Neural crest cell (in vitro differentiated cells): ENCODE results near the gene OCA2. TPM values are rescaled to one million over a fixed set of nuclear protein-coding genes. Genes with fewer than 3 reads are reported as not detected.

Experiments used
- DNase-seq: peaks from one replicate; pipeline ENCODE4 v3.0.0; 2021; ENCODE audit warnings: low read depth, mixed read lengths, low spot score
- H3K27ac Mint-ChIP-seq: one replicate; pipeline ENCODE4 v1.8.0; 2021; ENCODE audit warnings: mild to moderate bottlenecking, mixed read lengths; ENCODE audit not compliant: unreplicated experiment
- H3K27me3 Mint-ChIP-seq: 2 replicates; pipeline ENCODE4 v1.8.0; 2021; ENCODE audit warnings: low read depth, mild to moderate bottlenecking, mixed read lengths
- H3K36me3 Mint-ChIP-seq: 2 replicates; pipeline ENCODE4 v1.8.0; 2021; ENCODE audit warnings: low read depth, mild to moderate bottlenecking, mixed read lengths
- H3K4me1 Mint-ChIP-seq: 2 replicates; pipeline ENCODE4 v1.8.0; 2021; ENCODE audit warnings: mixed read lengths
- H3K4me3 Mint-ChIP-seq: one replicate; pipeline ENCODE4 v1.8.0; 2021; ENCODE audit warnings: mild to moderate bottlenecking, mixed read lengths
- H3K9me3 Mint-ChIP-seq: 2 replicates; pipeline ENCODE4 v1.8.0; 2021; ENCODE audit warnings: mixed read lengths
- total RNA-seq: library from RNA; stranded (reverse); gene quantifications from 2 replicates; pipeline ENCODE4 v1.2.1, GENCODE V29; 2021
- TF ChIP-seq, protein P1 (sequence below): fragments of 200-600 bp; sonication (generic); conservative IDR thresholded peaks from 2 replicates; pipeline ENCODE4 v1.5.0; 2021; ENCODE audit warnings: antibody characterized with exemption, mild to moderate bottlenecking

The OCA2 gene
- total RNA-seq, 1 donor from 2014 or later: 0.19 TPM

GRCh38 chr15:27744641-27745040 is 354.5 kb downstream of the OCA2 start:
- no peak for DNase-seq
- H3K36me3 Mint-ChIP-seq: peaks cover 2% of the 10 kb centered on the region
- no peaks in the 10 kb centered on the region for H3K27me3 Mint-ChIP-seq
- H3K9me3 Mint-ChIP-seq: peaks cover 8% of the 10 kb centered on the region
- H3K4me1 Mint-ChIP-seq: no peaks in the 10 kb centered on the region
- H3K27ac Mint-ChIP-seq: no peak overlapping the region
- TF ChIP-seq, protein P1, sequence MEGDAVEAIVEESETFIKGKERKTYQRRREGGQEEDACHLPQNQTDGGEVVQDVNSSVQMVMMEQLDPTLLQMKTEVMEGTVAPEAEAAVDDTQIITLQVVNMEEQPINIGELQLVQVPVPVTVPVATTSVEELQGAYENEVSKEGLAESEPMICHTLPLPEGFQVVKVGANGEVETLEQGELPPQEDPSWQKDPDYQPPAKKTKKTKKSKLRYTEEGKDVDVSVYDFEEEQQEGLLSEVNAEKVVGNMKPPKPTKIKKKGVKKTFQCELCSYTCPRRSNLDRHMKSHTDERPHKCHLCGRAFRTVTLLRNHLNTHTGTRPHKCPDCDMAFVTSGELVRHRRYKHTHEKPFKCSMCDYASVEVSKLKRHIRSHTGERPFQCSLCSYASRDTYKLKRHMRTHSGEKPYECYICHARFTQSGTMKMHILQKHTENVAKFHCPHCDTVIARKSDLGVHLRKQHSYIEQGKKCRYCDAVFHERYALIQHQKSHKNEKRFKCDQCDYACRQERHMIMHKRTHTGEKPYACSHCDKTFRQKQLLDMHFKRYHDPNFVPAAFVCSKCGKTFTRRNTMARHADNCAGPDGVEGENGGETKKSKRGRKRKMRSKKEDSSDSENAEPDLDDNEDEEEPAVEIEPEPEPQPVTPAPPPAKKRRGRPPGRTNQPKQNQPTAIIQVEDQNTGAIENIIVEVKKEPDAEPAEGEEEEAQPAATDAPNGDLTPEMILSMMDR: no peak
- H3K4me3 Mint-ChIP-seq: no peak overlapping the region

GRCh38 chr15:27743638-27744037 is 355.5 kb downstream of the OCA2 start:
- no peak for DNase-seq
- Mint-ChIP-seq H3K27ac (peak overlapping the region; percentile 50), H3K9me3 (peaks cover 8% of the 10 kb centered on the region), H3K4me1 (no peaks in the 10 kb centered on the region), H3K4me3 (no peak overlapping the region), H3K27me3 (no peaks in the 10 kb centered on the region), H3K36me3 (peaks cover 2% of the 10 kb centered on the region)
- TF ChIP-seq, protein P1: no peak

DNA sequence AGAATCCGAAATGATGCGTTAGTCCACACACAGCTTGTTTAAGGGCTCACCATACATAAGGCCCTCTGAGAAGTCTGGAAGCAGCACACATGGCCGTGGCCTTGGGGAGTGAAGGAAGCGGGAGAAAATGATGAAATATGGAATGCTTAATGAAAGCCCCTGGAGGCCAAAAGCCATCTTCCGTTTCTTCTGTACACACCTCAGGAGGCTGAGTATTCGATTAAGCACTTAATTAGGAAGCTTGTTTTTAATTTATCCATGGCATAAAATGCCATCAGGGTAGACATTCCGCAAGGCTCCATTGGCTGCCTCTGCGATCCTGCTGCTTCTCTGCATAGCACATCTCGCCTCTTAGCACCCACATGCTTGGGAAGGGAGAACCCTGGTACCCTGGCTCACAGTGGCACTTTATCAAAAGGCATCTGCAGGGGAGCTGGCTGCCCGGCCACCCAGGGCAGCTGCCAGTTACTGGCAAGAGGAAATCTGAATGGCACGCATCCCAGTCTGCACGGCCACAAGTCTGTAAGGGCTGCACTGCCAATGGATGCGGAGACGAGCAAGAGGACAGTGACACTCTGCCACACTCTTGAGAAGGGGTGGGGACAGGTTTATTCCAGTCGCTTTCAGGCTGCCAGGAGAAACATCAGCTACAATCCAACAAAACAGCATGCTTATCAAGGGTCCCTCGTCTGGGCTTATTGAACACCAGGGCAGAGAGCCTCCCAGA is 356.2 kb downstream of the OCA2 start:
- Mint-ChIP-seq H3K9me3 (peaks cover 11% of the 10 kb centered on the region), H3K27me3 (no peaks in the 10 kb centered on the region), H3K4me1 (peaks cover 1% of the 10 kb centered on the region), H3K4me3 (no peak overlapping the region), H3K36me3 (peaks cover 5% of the 10 kb centered on the region), H3K27ac (no peak overlapping the region)
- DNase-seq: no peak
- TF ChIP-seq, protein P1: no peak

GRCh38 chr15:27741226-27741860 is 357.8 kb downstream of the OCA2 start:
- Mint-ChIP-seq H3K4me3 (no peak overlapping the region), H3K4me1 (peaks cover 8% of the 10 kb centered on the region), H3K27me3 (no peaks in the 10 kb centered on the region), H3K9me3 (peaks cover 14% of the 10 kb centered on the region), H3K36me3 (peaks cover 9% of the 10 kb centered on the region), H3K27ac (no peak overlapping the region)
- TF ChIP-seq, protein P1: no peak
- DNase-seq: no peak

DNA sequence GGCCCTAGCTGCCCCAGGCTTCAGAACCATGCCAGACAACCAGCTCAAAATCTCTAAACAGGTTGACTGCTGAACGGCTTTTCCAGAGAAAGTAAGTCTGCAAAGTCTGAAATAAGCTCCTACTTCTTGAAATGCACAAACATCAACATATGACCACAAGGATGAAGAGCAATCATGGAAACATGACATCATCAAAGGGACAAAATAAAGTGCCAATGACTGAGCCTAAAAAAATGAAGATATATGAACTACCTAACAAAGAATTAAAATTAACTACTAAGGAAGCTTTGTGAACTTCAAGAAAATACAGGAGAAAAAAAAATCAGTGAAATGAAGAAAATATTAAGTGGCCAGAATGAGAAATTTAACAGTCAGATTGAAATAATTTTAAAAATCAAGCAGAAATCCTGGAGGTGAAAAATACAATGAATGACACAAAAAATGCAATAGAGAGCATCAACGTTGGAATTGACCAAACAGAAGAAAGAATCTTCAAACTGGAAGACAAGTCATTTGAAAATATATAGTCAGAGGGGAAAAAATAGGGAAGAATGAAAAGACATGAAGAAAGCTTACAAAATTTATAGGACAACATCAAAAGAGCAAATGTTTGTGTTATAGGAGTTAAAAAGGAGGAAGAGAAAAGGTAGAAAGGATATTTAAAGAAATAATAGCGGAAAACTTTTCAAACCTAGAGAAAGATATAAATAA is 364.2 kb downstream of the OCA2 start:
- TF ChIP-seq, protein P1: no peak
- peaks cover 24% of the 10 kb centered on the region for H3K9me3 Mint-ChIP-seq
- no peak overlapping the region for H3K4me3 Mint-ChIP-seq
- H3K27me3 Mint-ChIP-seq: no peaks in the 10 kb centered on the region
- H3K36me3 Mint-ChIP-seq: peaks cover 21% of the 10 kb centered on the region
- no peak for DNase-seq
- peaks cover 8% of the 10 kb centered on the region for H3K4me1 Mint-ChIP-seq
- H3K27ac Mint-ChIP-seq: no peak overlapping the region
